Stimulated activated naive CD8-positive, alpha-beta T cell treated with anti-CD3 and anti-CD28 coated beads, Interleukin-15, amount 100 ng/mL, for 72 hours (primary cell): ENCODE measurements around the gene LSM12.
"Not testable (repeated sequence)": the region's sequence is repeated elsewhere in the genome, so short reads cannot be mapped to it uniquely, and the experiment has no call there.

Experiments
- ATAC-seq: fragments of 150-1000 bp; cut with Tn5 transposase; 2 replicates; pipeline ENCODE4 v1.10.0; 2021; ENCODE audit warnings: mild to moderate bottlenecking, moderate library complexity
- DNase-seq, 2 donors: peaks; one replicate each; pipeline ENCODE4 v3.0.0; 2021 to 2022
- H3K27ac Mint-ChIP-seq, 2 donors: one replicate each; pipeline ENCODE4 v1.8.0; 2022; ENCODE audit warnings: mild to moderate bottlenecking in 2 of 2, mixed read lengths in 2 of 2, moderate library complexity in 2 of 2
- H3K27me3 Mint-ChIP-seq: one replicate; pipeline ENCODE4 v1.8.0; 2022; ENCODE audit warnings: mixed read lengths
- H3K4me1 Mint-ChIP-seq: one replicate; pipeline ENCODE4 v1.8.0; 2022; ENCODE audit warnings: mild to moderate bottlenecking, mixed read lengths
- H3K4me3 Mint-ChIP-seq, 2 donors: one replicate each; pipeline ENCODE4 v1.8.0; 2022; ENCODE audit warnings: mild to moderate bottlenecking in 2 of 2, mixed read lengths in 2 of 2, moderate library complexity in 1 of 2
- H3K9me3 Mint-ChIP-seq, 2 donors: one replicate each; pipeline ENCODE4 v1.8.0; 2022; ENCODE audit warnings: mixed read lengths in 2 of 2

The LSM12 gene

DNA sequence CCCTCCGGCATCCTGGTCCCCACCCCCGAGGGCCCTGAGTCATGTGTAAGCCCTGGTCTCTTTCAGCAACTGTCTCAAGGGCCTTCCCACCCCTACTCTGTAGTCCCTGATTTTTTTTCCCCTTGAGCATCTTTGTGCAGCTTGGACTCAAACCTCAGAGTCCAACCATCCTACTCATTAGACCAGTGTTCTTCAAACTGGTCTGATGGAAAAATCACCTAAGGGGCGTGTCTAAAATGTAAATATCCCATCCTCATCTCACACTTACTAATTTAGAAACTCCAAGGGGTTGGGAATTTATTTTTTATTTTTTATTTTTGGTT, 4.7 kb upstream of the LSM12 start:
- H3K9me3 Mint-ChIP-seq, result no peaks in the 10 kb centered on the region
- peaks cover 35% of the 10 kb centered on the region for H3K4me1 Mint-ChIP-seq
- DNase-seq (no peak), ATAC-seq (no peak)
- peak overlapping the region; percentile 96 to 98 for H3K27ac Mint-ChIP-seq
- peak overlapping the region; percentile 90 to 97 for H3K4me3 Mint-ChIP-seq
- no peaks in the 10 kb centered on the region for H3K27me3 Mint-ChIP-seq

- peaks cover 38% of the 10 kb centered on the region for H3K4me1 Mint-ChIP-seq
- peak within 1 kb of the TSS; percentile 90 to 97 for H3K4me3 Mint-ChIP-seq
- no peaks in the 10 kb centered on the region for H3K9me3 Mint-ChIP-seq
- no peaks in the 10 kb centered on the region for H3K27me3 Mint-ChIP-seq
- ATAC-seq (peak; percentile 89), DNase-seq (peak; percentile 83 to 93)
- H3K27ac Mint-ChIP-seq, result peak within 1 kb of the TSS; percentile 96 to 98
These were observed 4.2 kb upstream of the LSM12 start, which contains the start of gene G6PC3 for GRCh38 chr17:44070455-44071197. Gene G6PC3, plus strand, starts transcription at chr17:44070735. Its CDS starts 231 bp downstream, at chr17:44070966.

GRCh38 chr17:44069974-44070454, 3.5 kb upstream of the LSM12 start:
- peak in 1 of 2 donors; percentile 17 for DNase-seq
- Mint-ChIP-seq H3K9me3 (no peaks in the 10 kb centered on the region), H3K4me3 (peak overlapping the region; percentile 90 to 97), H3K27ac (peak overlapping the region; percentile 96 to 98), H3K4me1 (peaks cover 44% of the 10 kb centered on the region), H3K27me3 (no peaks in the 10 kb centered on the region)
- no peak for ATAC-seq

- H3K4me1 Mint-ChIP-seq, result peaks cover 59% of the 10 kb centered on the region
- ATAC-seq, result no peak
- no peaks in the 10 kb centered on the region for H3K27me3 Mint-ChIP-seq
- H3K27ac Mint-ChIP-seq, result no peak overlapping the region
- no peaks in the 10 kb centered on the region for H3K9me3 Mint-ChIP-seq
- no peak for DNase-seq
- peak overlapping the region in 1 of 2 donors; percentile 94 for H3K4me3 Mint-ChIP-seq
These were observed 1.1 kb upstream of the LSM12 start for GRCh38 chr17:44067545-44067940.

GRCh38 chr17:44065668-44066203, 735 bp downstream of the LSM12 start:
- H3K27me3 Mint-ChIP-seq, result no peaks in the 10 kb centered on the region
- H3K4me1 Mint-ChIP-seq, result peaks cover 65% of the 10 kb centered on the region
- H3K9me3 Mint-ChIP-seq, result no peaks in the 10 kb centered on the region
- peak in 1 of 2 donors; percentile 30 for DNase-seq
- peak overlapping the region; percentile 94 for H3K4me3 Mint-ChIP-seq
- ATAC-seq, result no peak
- peak overlapping the region; percentile 98 to 99 for H3K27ac Mint-ChIP-seq

DNA sequence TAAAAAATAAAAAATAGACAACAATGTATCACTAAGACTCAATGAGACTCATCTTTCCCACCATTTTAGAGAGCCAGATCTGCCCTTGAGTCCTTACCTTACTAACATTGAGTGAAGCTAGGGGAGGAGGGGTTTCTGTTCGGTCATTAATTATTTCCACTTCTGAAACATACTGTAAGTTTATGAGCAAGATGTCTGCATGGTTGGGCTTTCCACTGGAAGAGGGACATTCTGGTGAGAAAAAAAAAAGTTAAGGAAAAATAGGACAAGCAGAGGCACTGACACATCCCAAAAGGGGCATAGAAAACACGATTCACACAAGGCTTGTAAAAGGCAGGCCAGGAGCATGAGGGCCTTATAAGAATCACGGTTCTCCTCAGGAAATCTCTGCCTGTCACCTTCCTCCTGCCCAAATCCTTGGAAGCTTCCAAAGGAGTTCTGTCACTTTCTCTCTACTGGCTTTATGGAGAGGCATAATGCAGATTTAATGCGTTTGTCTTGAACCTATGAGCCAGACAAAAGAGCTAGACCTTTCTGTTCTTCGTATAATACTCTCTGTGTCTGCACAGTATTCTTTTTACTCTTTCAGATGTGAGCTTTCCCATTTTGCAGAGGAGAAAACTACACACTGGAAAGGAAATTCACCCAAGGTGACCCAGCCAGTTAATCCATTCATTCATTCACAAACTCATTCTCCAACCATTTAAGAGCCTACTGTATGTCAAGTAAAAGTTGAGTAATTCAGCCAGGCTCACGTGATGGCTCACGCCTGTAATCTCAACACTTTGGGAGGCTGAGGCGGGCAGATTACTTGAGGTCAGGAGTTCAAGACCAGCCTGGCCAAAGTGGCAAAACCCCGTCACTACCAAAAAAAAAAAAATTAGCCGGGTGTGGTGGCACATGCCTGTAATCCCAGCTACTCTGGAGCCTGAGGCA, 2.5 kb downstream of the LSM12 start:
- no peak for ATAC-seq
- Mint-ChIP-seq H3K27me3 (no peaks in the 10 kb centered on the region), H3K27ac (peak overlapping the region; percentile 6 to 86), H3K4me1 (peaks cover 60% of the 10 kb centered on the region), H3K9me3 (no peaks in the 10 kb centered on the region), H3K4me3 (peak overlapping the region; percentile 10 to 36)
- DNase-seq, result no peak

GRCh38 chr17:44062871-44063270, 3.6 kb downstream of the LSM12 start:
- peaks cover 60% of the 10 kb centered on the region for H3K4me1 Mint-ChIP-seq

DNA sequence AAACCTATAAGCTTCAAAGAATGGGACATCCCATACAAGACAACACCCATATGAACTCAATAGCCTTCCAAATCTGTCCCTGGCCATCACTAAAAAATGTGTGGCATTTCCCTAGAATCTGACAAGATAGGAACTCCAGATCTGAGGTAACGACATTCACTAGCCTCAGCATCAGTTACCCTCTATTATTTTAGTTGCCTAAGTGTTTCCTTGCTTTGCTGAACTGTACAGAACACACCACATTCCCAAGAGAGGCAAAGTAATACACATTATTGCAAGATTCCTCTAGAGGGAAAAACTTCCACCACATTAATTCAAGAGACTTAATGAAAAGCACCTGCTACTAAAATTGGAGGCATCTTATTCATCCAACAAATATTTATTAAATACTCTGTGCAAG, 5.0 kb downstream of the LSM12 start:
- Mint-ChIP-seq H3K9me3 (no peaks in the 10 kb centered on the region), H3K27me3 (no peaks in the 10 kb centered on the region), H3K4me1 (peaks cover 53% of the 10 kb centered on the region), H3K27ac (peak overlapping the region in 1 of 2 donors; percentile 24), H3K4me3 (no peak overlapping the region)
- no peak for ATAC-seq
- no peak for DNase-seq

More at GRCh38 chr17:44062871-44063270, 3.6 kb downstream of the LSM12 start:
- DNase-seq, result no peak
- Mint-ChIP-seq H3K27ac (peak overlapping the region in 1 of 2 donors; percentile 76), H3K4me3 (no peak overlapping the region), H3K9me3 (no peaks in the 10 kb centered on the region), H3K27me3 (no peaks in the 10 kb centered on the region)
- ATAC-seq, result no peak

DNA sequence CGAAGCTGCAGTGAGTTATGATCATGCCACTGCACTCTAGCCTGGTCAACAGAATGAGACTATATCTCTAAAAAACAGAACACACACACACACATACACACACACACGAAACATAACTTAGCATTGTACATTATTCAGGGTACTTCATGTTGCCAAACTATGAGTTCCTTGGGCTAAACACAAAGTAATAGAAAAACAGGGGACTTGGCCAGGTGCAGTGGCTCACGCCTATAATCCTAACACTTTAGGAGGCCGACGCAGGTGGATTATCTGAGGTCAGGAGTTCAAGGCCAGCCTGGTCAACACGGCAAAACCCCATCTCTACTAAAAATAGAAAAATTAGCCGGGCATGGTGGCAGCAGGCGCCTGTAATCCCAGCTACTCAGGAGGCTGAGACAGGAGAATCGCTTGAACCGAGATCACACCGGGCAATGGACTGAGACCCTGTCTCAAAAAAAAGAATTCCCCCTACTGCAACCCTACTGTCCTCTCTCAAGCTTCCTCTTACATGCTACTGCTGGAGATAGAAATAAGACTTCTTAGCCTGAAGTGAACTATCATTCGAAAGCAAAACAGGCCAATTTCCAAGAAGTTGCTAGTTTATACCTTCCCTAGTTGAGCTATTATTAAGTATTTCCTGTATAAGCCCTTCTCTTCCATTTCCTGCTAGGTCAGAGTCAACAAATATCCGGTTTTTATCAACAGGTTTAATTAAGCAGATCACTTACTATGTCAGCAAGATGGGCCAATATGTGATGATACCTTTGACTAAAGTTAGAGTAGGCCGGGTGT, 7.2 kb downstream of the LSM12 start:
- H3K27ac Mint-ChIP-seq, result no peak overlapping the region
- DNase-seq (no peak), ATAC-seq (no peak)
- no peaks in the 10 kb centered on the region for H3K27me3 Mint-ChIP-seq
- H3K4me1 Mint-ChIP-seq, result peaks cover 45% of the 10 kb centered on the region
- H3K9me3 Mint-ChIP-seq, result no peaks in the 10 kb centered on the region
- H3K4me3 Mint-ChIP-seq, result no peak overlapping the region

DNA sequence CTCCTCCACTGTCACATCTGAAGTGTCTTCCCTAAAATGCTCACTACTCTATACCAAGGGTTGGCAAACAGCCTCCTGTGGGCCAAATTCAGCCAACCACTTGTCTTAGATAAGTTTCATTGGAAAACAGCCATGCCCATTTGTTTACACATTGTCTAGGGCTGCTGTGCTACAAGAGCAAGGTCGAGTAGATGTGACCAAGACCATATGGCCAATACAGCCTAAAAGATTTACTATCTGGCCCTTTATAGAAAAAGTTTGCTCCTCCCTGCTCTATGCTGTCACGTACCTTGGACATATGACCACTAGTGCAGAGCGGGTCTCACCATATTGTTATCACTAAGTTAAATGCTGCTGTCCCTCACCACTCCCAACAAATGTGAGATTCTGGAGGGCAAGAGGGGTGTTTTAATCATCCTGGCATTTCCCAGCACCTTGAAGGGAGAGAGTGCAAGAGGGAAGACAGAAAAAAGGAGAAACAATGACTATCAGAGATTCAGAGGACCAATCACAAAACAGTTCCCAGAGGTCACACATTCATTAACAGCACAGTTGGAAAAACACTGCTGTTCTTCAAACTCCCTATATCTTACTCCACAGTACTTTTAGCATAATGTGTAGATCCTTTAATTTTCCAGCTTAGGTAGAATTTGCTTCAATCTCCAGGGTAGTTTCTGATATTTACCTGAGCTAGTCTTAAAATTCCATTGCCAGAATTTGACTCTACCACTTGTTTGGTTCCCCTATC, 13.2 kb downstream of the LSM12 start:
- no peak for ATAC-seq
- no peaks in the 10 kb centered on the region for H3K9me3 Mint-ChIP-seq
- H3K27me3 Mint-ChIP-seq, result no peaks in the 10 kb centered on the region
- H3K27ac Mint-ChIP-seq, result peak overlapping the region; percentile 46 to 49
- H3K4me3 Mint-ChIP-seq, result no peak overlapping the region
- H3K4me1 Mint-ChIP-seq, result peaks cover 13% of the 10 kb centered on the region
- DNase-seq, result no peak

DNA sequence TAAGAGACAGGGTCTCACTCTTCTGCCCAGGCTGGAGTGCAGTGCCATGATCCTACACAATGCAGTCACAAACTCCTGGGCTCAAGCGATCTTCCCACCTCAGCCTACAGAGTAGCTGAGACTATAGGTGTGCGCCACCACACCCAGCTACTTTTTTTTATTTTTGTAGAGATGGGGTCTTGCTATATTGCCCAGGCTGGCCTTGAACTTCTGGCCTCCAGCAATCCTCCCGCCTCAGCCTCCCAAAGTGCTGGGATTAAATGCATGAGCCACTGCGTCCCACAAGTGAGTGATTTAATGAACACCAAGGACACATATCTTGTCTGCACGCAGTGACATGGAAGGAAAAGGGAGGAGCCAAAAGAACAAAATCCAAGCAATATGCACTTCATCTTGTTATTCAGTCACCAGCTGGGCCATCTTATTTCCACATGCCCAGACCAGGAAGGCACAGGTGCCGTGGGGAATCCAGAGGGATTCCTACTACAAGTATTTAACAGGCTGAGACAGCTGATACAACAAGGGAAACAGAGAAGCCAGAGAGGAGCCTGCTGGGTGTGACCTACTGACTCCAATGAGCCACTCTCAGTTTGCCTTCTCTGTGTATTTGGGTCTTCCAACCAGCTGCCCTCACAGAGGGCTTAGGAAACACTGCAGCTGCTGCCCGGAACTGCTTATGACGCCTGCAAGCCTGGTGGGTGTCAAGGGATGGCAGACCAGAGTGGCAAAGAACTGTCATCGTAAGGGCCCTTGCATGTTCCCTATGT, 17.0 kb downstream of the LSM12 start:
- H3K4me1 Mint-ChIP-seq, result peaks cover 10% of the 10 kb centered on the region
- no peak for ATAC-seq
- H3K4me3 Mint-ChIP-seq, result no peak overlapping the region
- no peaks in the 10 kb centered on the region for H3K9me3 Mint-ChIP-seq
- no peak for DNase-seq
- H3K27ac Mint-ChIP-seq, result no peak overlapping the region
- no peaks in the 10 kb centered on the region for H3K27me3 Mint-ChIP-seq

DNA sequence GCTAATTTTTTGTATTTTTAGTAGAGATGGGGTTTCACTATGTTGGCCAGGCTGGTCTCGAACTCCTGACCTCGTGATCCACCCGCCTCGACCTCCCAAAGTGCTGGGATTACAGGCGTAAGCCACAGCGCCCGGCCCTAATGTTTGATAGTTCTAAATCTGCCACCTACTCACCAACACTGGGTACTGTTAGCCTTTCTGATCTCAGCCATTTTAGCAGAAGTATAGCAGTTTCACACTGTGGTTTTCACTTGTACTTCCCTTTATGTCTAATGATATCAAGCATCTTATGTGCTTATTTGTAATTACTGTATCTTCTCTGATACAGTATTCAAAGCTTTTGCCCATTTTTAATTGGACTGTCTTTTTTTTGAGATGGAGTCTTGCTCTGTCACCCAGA, 19.6 kb downstream of the LSM12 start:
- H3K27me3 Mint-ChIP-seq, H3K4me1 Mint-ChIP-seq, ATAC-seq, H3K9me3 Mint-ChIP-seq, DNase-seq, H3K4me3 Mint-ChIP-seq: not testable (repeated sequence)
- H3K27ac Mint-ChIP-seq, result peak overlapping the region in 1 of 2 donors; percentile 78

DNA sequence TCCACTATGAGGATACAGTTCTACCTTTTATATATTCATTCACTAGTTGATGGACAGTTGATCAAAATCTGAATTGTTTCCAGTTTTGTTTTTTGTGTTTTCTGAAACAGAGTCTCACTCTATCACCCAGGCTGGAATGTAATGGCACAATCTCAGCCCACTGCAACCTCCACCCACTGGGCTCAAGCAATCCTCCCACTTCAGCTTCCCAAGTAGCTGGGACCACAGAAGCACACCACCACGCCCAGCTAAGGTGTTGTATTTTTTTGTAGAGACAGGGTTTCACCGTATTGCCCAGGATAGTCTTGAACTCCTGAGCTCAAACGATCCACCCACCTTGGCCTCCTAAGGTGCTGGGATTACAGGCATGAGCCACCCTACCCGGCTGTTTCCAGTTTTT, 21.0 kb downstream of the LSM12 start:
- H3K4me1 Mint-ChIP-seq, result peaks cover 18% of the 10 kb centered on the region
- no peaks in the 10 kb centered on the region for H3K9me3 Mint-ChIP-seq
- no peak overlapping the region for H3K4me3 Mint-ChIP-seq
- H3K27me3 Mint-ChIP-seq, result no peaks in the 10 kb centered on the region
- ATAC-seq (no peak), DNase-seq (no peak)
- no peak overlapping the region for H3K27ac Mint-ChIP-seq

- no peak overlapping the region for H3K4me3 Mint-ChIP-seq
- no peaks in the 10 kb centered on the region for H3K9me3 Mint-ChIP-seq
- peaks cover 27% of the 10 kb centered on the region for H3K4me1 Mint-ChIP-seq
- no peak for ATAC-seq
- no peak for DNase-seq
- peak overlapping the region in 1 of 2 donors; percentile 88 for H3K27ac Mint-ChIP-seq
- no peaks in the 10 kb centered on the region for H3K27me3 Mint-ChIP-seq
These were observed 22.4 kb downstream of the LSM12 start for GRCh38 chr17:44044071-44044470.
